GM21515 (cell line): Measurements from ENCODE around the gene SMYD3.

ENCODE experiments used
- ATAC-seq: cut with Tn5 transposase; IDR thresholded peaks from one replicate; pipeline ENCODE4 v1.9.1; 2021; ENCODE audit not compliant: unreplicated experiment

SMYD3 gene

GRCh38 chr1:246155923-246156322 is 351.2 kb downstream of the SMYD3 start:
- ATAC-seq = no peak

DNA sequence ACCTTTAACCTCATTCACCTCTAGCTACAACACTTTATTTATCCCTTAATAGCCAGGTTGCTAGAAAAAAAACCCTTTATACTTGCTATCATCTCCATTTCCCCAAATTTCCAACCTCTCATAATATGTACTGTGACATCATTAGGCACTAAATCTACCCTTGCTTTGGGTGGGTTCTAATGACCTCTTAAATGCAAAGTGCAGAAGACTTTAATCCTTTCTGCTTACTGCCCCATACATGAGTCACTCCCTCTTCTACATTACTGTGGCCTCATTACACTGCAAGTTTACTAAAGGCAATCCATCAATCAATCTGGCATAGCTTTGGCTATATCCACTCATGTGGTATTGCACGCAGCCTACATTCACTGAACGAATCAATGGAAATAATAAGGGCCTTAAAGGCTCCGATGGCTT is 353.3 kb downstream of the SMYD3 start:
- ATAC-seq = no peak

- no peak for ATAC-seq
Measured at GRCh38 chr1:246152986-246153431, 354.1 kb downstream of the SMYD3 start.

- no peak for ATAC-seq
Measured at GRCh38 chr1:246151796-246152434, 355.2 kb downstream of the SMYD3 start.

DNA sequence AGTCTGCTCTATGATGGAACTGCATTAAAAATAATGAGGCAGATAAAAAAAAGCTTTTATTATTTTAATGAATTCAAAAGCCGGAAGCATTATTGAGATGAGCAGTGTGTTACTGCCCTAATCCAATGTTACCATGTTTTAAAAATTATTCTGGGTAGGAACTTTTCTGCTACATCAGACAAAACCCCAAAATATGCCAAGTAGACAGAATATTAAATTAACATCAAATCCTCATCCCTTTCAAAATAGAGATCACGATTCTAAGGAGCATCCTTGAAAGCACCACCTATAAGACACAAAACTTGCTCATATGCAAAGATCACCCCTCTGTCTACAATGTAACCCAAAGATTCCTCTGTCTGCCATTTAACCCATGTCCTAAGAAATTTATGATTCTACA is 357.5 kb downstream of the SMYD3 start:
- no peak for ATAC-seq

- no peak for ATAC-seq
Measured at GRCh38 chr1:246147524-246148461, 359.3 kb downstream of the SMYD3 start.

DNA sequence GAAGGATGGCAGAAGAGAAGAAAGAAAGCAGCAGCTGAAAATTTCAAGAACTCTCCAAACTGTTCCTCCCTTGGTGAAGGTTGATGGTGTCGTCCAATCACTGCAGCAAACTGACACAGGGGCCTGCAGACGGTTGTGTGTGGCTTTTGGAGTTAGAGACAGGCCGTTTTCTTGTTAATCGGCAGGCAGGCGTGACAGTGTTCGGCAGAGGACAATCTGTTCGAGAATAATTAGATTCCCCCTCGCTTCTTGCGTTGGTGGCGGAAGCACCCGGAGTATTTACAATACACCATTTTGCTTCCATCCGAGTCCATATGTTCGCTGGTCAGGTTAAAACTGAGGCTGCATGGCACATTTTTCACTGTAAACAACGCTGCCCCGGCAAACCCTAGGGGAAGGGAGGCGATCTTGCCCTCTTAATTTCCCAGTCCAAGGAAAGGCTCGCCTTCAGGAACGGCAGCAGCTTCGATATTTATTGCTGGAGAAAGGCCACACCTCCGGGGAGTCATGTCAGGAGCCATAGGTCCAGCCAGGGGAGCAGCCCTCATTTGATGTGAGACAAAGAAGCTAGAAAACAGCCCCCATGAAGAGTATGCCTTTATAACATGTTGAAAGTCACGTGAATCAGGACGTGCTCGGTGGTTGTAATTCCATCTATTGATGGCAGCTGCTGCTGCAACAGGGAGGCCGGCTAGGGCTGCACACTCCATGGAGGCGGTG is 360.1 kb downstream of the SMYD3 start:
- no peak for ATAC-seq

DNA sequence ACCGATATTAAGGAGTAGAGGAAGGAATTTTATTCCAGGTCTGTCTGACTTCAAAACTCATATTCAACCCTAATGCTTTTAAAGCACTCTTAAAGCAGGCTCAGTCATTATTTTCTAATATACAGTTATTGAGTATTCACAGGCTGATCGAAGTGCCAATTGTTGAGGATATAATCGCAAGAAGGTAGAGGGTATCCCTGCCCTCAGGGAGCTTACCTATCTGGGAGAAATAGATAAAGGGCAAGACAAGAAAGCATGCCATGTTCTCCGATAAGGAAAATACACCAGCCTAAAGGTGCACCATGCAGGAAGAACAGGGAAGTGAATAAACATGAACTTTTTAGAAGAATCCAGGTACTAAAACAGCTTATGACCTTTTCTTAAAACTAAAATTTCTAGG is 361.2 kb downstream of the SMYD3 start:
- no peak for ATAC-seq

DNA sequence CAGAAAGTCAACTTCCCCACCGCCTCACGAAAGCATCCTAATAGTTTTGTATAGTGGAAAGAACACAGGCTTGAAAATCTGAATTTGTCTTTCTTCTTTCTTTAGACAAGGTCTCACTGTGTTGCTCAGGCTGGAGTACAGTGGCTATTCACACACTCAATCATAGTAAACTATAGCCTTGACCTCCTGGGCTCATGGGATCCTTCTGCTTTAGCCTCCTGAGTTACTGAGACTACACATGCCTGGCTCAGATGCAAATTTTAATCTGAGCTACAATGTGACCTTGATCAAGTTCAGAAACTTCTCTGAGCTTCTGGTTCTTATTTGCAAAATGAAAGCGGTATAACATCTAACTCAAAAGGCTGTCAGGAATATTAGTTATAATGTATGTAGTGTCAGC is 362.1 kb downstream of the SMYD3 start:
- ATAC-seq = no peak

- no peak for ATAC-seq
Measured at GRCh38 chr1:246142320-246142893, 364.7 kb downstream of the SMYD3 start.

DNA sequence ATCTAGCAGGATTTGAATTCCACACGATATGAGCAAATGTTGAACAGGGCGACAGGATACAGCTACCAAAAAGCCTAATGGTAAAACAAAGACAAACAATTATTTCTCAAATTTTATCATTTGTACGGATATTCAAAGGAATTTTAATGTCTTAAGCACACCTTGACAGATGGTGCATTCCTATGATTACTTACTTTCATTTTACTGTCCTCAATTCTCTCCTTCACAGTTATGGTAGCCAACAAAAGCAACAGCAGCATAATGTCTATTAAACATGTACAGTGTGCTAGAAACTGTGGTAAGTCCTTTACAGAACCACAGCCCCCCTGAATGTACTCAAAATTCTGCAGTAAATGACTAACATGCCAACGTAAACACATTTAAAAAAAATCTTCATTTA is 365.8 kb downstream of the SMYD3 start:
- ATAC-seq = no peak

- no peak for ATAC-seq
Measured at GRCh38 chr1:246139745-246140182, 367.3 kb downstream of the SMYD3 start.

- no peak for ATAC-seq
Measured at GRCh38 chr1:246138781-246139180, 368.3 kb downstream of the SMYD3 start.

- no peak for ATAC-seq
Measured at GRCh38 chr1:246136477-246136876, 370.6 kb downstream of the SMYD3 start.

DNA sequence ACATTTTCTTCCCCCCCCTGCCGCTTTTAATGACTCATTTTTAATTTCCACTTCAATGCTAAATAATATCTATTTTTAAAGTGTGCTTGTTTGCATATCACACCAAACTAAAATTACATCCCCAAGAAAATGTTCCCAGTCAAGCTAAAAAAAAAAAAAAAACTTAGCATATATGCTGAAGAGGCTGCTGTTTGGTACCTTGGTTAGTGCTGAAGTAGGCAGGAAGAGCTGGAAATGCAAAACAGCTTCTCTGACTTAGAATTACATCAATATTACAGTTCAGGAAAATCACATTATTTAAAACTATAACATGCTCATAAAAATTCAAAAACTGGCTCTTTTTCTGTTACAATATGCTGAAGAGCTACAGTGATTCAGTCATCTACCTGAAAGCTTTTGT is 372.3 kb downstream of the SMYD3 start:
- ATAC-seq = no peak

DNA sequence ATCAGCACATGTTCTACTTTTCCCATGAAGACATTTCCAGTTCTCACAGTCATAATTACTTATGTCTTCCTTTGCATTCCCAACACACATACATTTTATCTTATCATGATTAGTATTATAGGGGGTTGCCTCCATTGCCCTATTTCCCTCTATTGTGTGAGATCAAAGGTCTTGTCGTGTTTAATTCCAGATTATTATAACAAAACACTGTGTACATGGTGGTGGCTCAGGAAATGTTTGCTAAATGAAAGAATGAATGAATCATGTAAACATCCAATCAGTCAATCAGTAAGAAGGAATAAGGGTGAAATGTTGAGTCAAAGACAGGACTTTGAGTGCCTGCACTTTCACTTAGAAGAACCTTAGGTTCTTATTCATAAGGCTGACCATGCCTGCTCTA is 376.0 kb downstream of the SMYD3 start:
- ATAC-seq = no peak

DNA sequence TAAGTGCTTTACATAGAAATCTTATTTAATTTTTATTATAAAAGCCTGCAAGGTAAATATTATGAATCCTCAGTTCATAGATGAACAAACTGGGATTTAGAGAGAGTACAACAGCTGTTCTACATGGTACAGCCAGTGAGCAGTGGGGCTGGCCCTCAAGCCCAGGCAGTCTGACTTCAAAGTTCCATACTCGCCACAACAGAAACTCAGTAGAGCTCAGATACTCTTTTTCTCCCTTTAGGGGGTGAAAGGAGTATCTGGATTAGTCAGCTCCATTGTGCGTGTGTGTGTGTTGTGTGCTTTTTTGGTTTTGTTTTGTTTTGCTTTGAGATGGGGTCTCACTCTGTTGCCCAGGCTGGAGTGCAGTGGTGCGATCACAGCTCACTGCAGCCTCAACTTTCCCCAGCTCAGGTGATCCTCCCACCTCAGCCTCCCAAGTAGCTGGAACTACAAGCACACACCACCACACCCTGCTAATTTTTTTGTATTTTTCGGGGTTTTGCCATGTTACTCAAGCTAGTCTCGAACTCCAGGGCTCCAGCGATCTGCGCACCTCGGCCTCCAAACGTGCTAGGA is 378.5 kb downstream of the SMYD3 start:
- peak; percentile 61 for ATAC-seq

- no peak for ATAC-seq
Measured at GRCh38 chr1:246126580-246126979, 380.5 kb downstream of the SMYD3 start.

DNA sequence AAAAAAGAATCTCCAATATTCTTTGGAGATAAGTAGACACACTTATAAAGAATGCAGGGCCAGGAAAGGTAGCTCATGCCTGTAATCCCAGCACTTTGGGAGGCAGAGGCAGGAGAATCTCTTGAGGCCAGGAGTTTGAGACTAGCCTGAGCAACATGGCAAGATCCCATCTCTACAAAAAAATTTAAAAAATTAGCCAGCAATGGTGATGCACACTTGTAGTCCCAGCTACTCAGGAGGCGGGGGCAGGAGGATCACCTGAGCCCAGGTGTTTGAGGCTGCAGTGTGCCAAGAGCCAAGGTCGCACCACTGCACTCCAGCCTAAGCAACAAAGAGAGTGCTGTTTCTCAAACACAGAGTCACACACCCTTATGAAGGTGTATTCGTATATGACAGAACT is 385.0 kb downstream of the SMYD3 start:
- ATAC-seq = no peak

- no peak for ATAC-seq
Measured at GRCh38 chr1:246121533-246121932, 385.5 kb downstream of the SMYD3 start.
